K562 (cell line): ENCODE results near the gene KBTBD6. TPM values are rescaled to one million over a fixed set of nuclear protein-coding genes. Genes with fewer than 3 reads are reported as not detected.

ENCODE experiments used
- AFF1 ChIP-seq, 2 experiments: fragments of 450-650 bp; IDR thresholded peaks; 2 replicates each; pipeline ENCODE4 v1.6.1; 2018; ENCODE audit warnings: mild to moderate bottlenecking in 2 of 2, low read depth in 1 of 2; ENCODE audit not compliant: partially characterized antibody in 2 of 2
- BCOR ChIP-seq: fragments of 450-650 bp; IDR thresholded peaks from 2 replicates; pipeline ENCODE4 v1.6.1; 2016
- BRF2 ChIP-seq: IDR thresholded peaks from 3 replicates; pipeline ENCODE4 v1.6.1; 2011; ENCODE audit warnings: borderline replicate concordance, mild to moderate bottlenecking; ENCODE audit not compliant: insufficient read length, insufficient read depth
- CBFA2T3 ChIP-seq: fragments of 450-650 bp; IDR thresholded peaks from 2 replicates; pipeline ENCODE4 v1.6.1; 2017
- CXXC5 ChIP-seq: fragments of 250-450 bp; sonication (Bioruptor Pico); IDR thresholded peaks from 2 replicates; pipeline ENCODE4 v1.8.0; 2022; ENCODE audit warnings: inconsistent platforms, mild to moderate bottlenecking, moderate library complexity
- ELF4 ChIP-seq: fragments of 450-650 bp; formaldehyde crosslinking; IDR thresholded peaks from 2 replicates; pipeline ENCODE4 v1.4.0; 2022; ENCODE audit warnings: missing genetic modification characterization
- EZH2 ChIP-seq: IDR thresholded peaks from 2 replicates; pipeline ENCODE4 v1.6.1; 2012; ENCODE audit warnings: low read depth, mild to moderate bottlenecking, inconsistent platforms, low read length, borderline replicate concordance
- FOXK2 ChIP-seq, 2 experiments: fragments of 450-650 bp; IDR thresholded peaks in 1 of 2; conservative IDR thresholded peaks in 1 of 2; 2 replicates each; pipeline ENCODE4 v1.6.1; 2016; ENCODE audit warnings: low read depth in 2 of 2, mild to moderate bottlenecking in 1 of 2
- IRF9 ChIP-seq: fragments of 450-650 bp; IDR thresholded peaks from 2 replicates; pipeline ENCODE4 v1.6.1; 2016; ENCODE audit warnings: missing biosample characterization, missing genetic modification characterization
- JUND ChIP-seq, 2 experiments: IDR thresholded peaks; 2 replicates in 1 of 2; 3 replicates in 1 of 2; pipeline ENCODE4 v1.6.1; 2011; ENCODE audit warnings: borderline replicate concordance in 2 of 2, low read depth in 2 of 2, low read length in 2 of 2, improper control_type of control experiment in 1 of 2, missing biosample characterization in 1 of 2, missing genetic modification characterization in 1 of 2, missing genetic modification reagents in 1 of 2
- MCM7 ChIP-seq, 2 experiments: fragments of 450-650 bp; IDR thresholded peaks; 2 replicates each; pipeline ENCODE4 v1.6.1; 2016 to 2018
- NCOR1 ChIP-seq: fragments of 450-650 bp; IDR thresholded peaks from 2 replicates; pipeline ENCODE4 v1.6.1; 2016; ENCODE audit warnings: mild to moderate bottlenecking, moderate library complexity
- NFXL1 ChIP-seq: fragments of 450-650 bp; formaldehyde crosslinking; IDR thresholded peaks from 2 replicates; pipeline ENCODE4 v1.4.0; 2021; ENCODE audit warnings: mild to moderate bottlenecking
- POLR3G ChIP-seq: IDR thresholded peaks from 2 replicates; pipeline ENCODE4 v1.6.1; 2011; ENCODE audit not compliant: insufficient read length, insufficient replicate concordance; ENCODE audit errors: extremely low read depth
- RB1 ChIP-seq: fragments of 450-650 bp; IDR thresholded peaks from 2 replicates; pipeline ENCODE4 v1.6.1; 2017; ENCODE audit warnings: low read depth, mild to moderate bottlenecking
- RBFOX2 ChIP-seq: fragments of 200-400 bp; formaldehyde crosslinking; IDR thresholded peaks from 2 replicates; pipeline ENCODE4 v1.6.1; 2017; ENCODE audit warnings: low read depth, mild to moderate bottlenecking, low read length, moderate library complexity
- SIN3A ChIP-seq, 2 experiments: fragments of 150-350 bp in 1 of 2; IDR thresholded peaks; 2 replicates each; pipeline ENCODE4 v1.6.1; 2011 to 2016; ENCODE audit warnings: borderline replicate concordance in 2 of 2, low read depth in 2 of 2, low read length in 2 of 2, mild to moderate bottlenecking in 2 of 2, moderate library complexity in 2 of 2; ENCODE audit not compliant: control insufficient read depth in 1 of 2
- SIX5 ChIP-seq, 2 experiments: IDR thresholded peaks; 2 replicates each; pipeline ENCODE4 v1.6.1; 2011; ENCODE audit warnings: low read length in 2 of 2, borderline replicate concordance in 1 of 2, low read depth in 1 of 2, mild to moderate bottlenecking in 1 of 2, moderate library complexity in 1 of 2; ENCODE audit not compliant: insufficient read depth in 1 of 2
- TAF9B ChIP-seq: fragments of 450-650 bp; IDR thresholded peaks from 2 replicates; pipeline ENCODE4 v1.6.1; 2018; ENCODE audit warnings: mild to moderate bottlenecking; ENCODE audit not compliant: partially characterized antibody
- TAL1 ChIP-seq: fragments of 450-650 bp; IDR thresholded peaks from 2 replicates; pipeline ENCODE4 v1.6.1; 2016; ENCODE audit warnings: mild to moderate bottlenecking
- ZNF3 ChIP-seq: fragments of 250-450 bp; sonication (Bioruptor Pico); IDR thresholded peaks from 2 replicates; pipeline ENCODE4 v1.5.0; 2021; ENCODE audit warnings: mild to moderate bottlenecking, moderate library complexity
- ZNF316 ChIP-seq: fragments of 450-650 bp; IDR thresholded peaks from 2 replicates; pipeline ENCODE4 v1.6.1; 2016
- ZNF644 ChIP-seq: fragments of 200-800 bp; sonication (Bioruptor generic); IDR thresholded peaks from 2 replicates; pipeline ENCODE4 v1.6.1; 2016; ENCODE audit warnings: low read depth, missing genetic modification characterization, missing compliant biosample characterization
- polyA plus RNA-seq, 8 experiments: library from polyadenylated mRNA; depleted of rRNA in 4 of 8; stranded (reverse) in 5 of 8; unstranded in 3 of 8; fragments of >200 nt; fragmentation: Nextera tagmentation in 2 of 8; fragmentation: Illumina TruSeq in 1 of 8; extraction: Ambion mirVana in 2 of 8; extraction: Trizol in 1 of 8; gene quantifications; 2 replicates each; pipeline versions ENCODE4 v1.2.1 to v1.2.3, GENCODE V29; 2011 to 2014; ENCODE audit warnings: inconsistent platforms in 1 of 8, missing spikeins in 1 of 8
- total RNA-seq, 7 experiments: library from RNA; depleted of rRNA in 6 of 7; stranded (reverse); fragments of >200 nt in 6 of 7; fragmentation: Illumina TruSeq in 2 of 7; extraction: Trizol in 2 of 7; gene quantifications; 2 replicates each; pipeline versions ENCODE4 v1.2.1 to v1.2.3, GENCODE V29; 2011 to 2021; ENCODE audit warnings: low replicate concordance in 1 of 7

Gene KBTBD6
- total and polyA plus RNA-seq, 9 of the 15 experiments (the other 6 are each of a cell fraction or from before 2014, with no cell fraction given), result 1.9 to 4.9 (median 3.2) TPM

- TF ChIP-seq SIN3A (IDR thresholded peaks at IDR 0.05; ENCODE audit: borderline replicate concordance in 2 of 2, control insufficient read depth in 1 of 2, low read depth in 2 of 2, low read length in 2 of 2), result peak in 1 of 2 experiments; percentile 19; a peak in 1 of 4 replicates
- peak; percentile 80 for TF ChIP-seq CXXC5 (CRISPR knock-in tag)
- TF ChIP-seq NCOR1, result peak; percentile 34; the same call in 1 of the 2 replicates
- no peak for TF ChIP-seq TAL1
- peak; percentile 73 for TF ChIP-seq RBFOX2
- TF ChIP-seq CBFA2T3, result peak; percentile 37
- no peak; the same call in 1 of the 2 replicates for TF ChIP-seq ZNF316
- TF ChIP-seq EZH2, result no peak
- no peak for TF ChIP-seq BRF2
- TF ChIP-seq TAF9B, result peak; percentile 49
- TF ChIP-seq ZNF644, result peak; percentile 94
- TF ChIP-seq BCOR, result peak; percentile 43; the same call in 1 of the 2 replicates
- TF ChIP-seq FOXK2 (conservative IDR thresholded peaks at IDR 0.05 in 1 of 2, IDR thresholded peaks at IDR 0.05 in 1 of 2; ENCODE audit: low read depth in 2 of 2), result peak; percentile 78 to 83
- peak; percentile 96 for TF ChIP-seq JUND (IDR thresholded peaks at IDR 0.05; ENCODE audit: borderline replicate concordance, low read depth, low read length)
- peak; percentile 91; the same call in 2 of the 3 replicates for TF ChIP-seq JUND (tag; IDR thresholded peaks at IDR 0.05; ENCODE audit: borderline replicate concordance, low read depth, low read length)
- peak; percentile 93 to 94 for TF ChIP-seq SIX5 (IDR thresholded peaks at IDR 0.05; ENCODE audit: borderline replicate concordance in 1 of 2, insufficient read depth in 1 of 2, low read depth in 1 of 2, low read length in 2 of 2)
- TF ChIP-seq AFF1 (IDR thresholded peaks at IDR 0.05; ENCODE audit: low read depth in 1 of 2, partially characterized antibody in 2 of 2), result peak; percentile 57 to 99
- no peak for TF ChIP-seq NFXL1 (CRISPR knock-in tag)
- TF ChIP-seq POLR3G, result no peak
- no peak for TF ChIP-seq IRF9 (tag)
- TF ChIP-seq MCM7 (IDR thresholded peaks at IDR 0.05), result no peak
- no peak for TF ChIP-seq ELF4
- peak; percentile 32; the same call in 1 of the 2 replicates for TF ChIP-seq RB1
- no peak for TF ChIP-seq ZNF3 (CRISPR knock-in tag)
Observed at GRCh38 chr13:41132512-41133152, at the start of gene KBTBD6 (continued).
